OCI-LY7 (cell line): ENCODE data around the gene PALMD.

Source experiments
- CTCF ChIP-seq: fragments of 200-600 bp; sonication (generic); conservative IDR thresholded peaks from 2 replicates; pipeline ENCODE4 v1.5.1; 2014; ENCODE audit warnings: mild to moderate bottlenecking, antibody characterized with exemption, low read length, moderate library complexity, mixed read lengths
- EZH2phosphoT487 ChIP-seq: fragments of 200-600 bp; sonication (generic); IDR thresholded peaks from 2 replicates; pipeline ENCODE4 v1.6.1; 2018; ENCODE audit warnings: low read depth, borderline replicate concordance, mild to moderate bottlenecking, mixed run types, antibody characterized with exemption, low read length, moderate library complexity, mixed read lengths

- TF ChIP-seq CTCF: no peak
- TF ChIP-seq EZH2phosphoT487: no peak
These were observed 26.3 kb upstream of the PALMD start for GRCh38 chr1:99619583-99619982.
